GM21529 (cell line): ENCODE data around the gene ZNF154.
"Not testable (repeated sequence)": the region's sequence is repeated elsewhere in the genome, so short reads cannot be mapped to it uniquely, and the experiment has no call there.

Experiments
- ATAC-seq: cut with Tn5 transposase; IDR thresholded peaks from one replicate; pipeline ENCODE4 v1.9.1; 2021; ENCODE audit not compliant: unreplicated experiment

ZNF154 gene

DNA sequence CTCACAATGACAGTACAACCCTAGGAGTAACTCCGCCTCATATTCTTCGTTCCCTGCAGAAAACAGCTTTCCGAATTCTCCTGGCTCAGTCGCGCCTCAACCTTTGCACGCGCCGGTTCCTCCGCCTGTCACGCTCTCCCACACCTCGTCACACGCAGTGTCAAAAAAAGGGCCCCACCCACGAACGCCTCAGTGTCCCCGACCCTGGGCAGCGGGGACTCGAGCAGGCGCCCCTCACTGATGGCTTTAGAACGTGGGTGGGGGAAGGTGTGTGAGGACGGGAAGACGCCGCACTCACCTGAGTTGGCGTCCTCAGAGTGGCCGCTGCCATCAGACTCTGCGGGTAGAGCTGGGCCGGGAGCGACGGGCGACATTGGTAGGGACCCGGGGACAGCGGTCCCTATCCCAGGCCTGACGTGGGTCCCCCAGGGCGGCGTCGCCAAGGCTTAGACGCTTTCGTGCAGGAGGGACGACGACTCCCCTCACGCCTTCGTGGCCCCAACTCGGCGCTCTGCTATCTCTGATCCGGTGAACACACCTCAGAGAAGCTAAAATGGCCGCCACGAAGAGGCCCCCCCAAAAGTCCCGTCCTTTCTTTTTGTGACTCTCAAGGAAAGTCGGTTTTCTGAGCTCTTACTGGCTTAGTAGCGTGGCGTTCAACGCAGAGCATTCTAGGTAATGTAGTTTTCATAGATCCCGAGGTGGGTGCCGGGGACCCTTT, at the start of gene ZNF154:
TSS of gene ZNF154 (minus strand) at position 564 of the 721 bp plus-strand sequence. CDS start at position 331, 233 bp downstream.
- no peak for ATAC-seq

DNA sequence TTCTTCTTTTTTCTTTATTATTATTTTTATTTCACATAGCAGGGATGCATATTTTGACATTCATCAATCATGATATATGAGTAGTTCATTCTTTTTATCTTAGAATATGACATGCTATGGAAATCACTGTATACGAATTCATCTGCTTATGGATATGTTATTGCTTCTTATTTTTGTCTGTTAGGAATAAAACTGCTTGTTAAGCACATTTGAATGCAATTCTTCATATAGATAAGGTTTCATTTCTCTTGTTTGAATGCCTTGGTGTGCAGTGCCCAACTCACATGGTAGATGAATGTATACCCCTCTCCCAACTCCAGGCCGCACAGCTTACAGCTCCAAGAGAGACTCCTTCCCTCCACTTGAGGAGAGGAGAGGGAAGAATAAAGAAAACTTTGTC, 48.9 kb upstream of the ZNF154 start:
- ATAC-seq, result no peak

DNA sequence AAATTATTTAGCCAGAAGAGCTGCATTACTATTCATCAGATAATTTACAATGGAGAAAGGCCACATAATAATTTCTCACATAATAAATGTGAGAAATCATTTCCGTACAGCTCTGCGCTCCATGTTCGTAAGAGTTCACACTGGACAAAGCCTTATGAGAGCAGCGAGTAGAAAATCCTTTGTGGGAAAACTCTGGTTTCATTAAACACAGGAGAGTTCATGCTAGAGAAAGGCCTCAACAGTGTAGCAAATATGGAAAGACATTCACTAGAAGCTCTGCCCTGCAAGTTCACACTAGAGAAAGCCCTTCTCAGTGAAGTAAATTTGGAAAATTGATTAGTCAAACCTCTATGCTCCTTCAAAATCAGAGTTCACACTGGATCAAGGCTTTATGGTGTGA, 46.0 kb upstream of the ZNF154 start:
- no peak for ATAC-seq

DNA sequence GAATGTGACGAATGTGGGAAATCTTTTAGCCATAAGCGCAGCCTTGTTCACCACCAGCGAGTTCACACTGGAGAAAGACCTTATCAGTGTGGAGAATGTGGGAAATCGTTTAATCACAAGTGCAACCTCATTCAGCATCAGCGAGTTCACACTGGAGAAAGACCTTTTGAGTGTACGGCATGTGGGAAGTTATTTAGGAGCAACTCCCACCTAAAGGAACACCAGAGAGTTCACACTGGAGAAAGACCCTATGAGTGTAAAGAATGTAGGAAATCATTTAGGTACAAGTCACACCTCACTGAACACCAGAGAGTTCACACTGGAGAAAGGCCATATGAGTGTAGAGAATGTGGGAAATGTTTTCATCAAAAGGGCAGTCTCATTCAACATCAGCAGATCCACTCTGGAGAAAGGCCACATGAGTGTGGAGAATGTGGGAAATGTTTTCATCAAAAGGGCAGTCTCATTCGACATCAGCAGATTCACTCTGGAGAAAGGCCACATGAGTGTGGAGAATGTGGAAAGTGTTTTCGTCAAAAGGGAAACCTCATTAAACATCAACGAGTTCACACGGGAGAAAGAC, 45.2 kb upstream of the ZNF154 start:
- ATAC-seq, result no peak

DNA sequence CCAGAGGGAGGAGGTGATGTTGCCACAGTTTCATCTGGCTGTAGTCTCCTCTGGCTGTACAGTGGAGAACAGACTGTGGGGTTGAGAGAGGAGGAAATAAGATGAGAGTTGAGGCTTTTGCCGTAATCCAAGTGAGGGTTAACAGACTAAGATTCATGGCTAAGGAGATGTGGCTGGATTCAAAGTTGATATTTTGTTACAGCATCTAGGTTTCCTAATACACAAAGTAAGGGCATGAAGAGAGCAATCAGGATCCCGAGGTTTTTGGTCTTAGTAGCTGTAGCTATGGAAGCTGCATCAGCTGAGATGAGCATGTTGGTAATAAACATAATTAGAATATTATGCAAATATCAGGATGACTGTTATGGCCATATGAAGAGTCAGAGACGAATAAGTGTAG, 39.0 kb upstream of the ZNF154 start:
- no peak for ATAC-seq

DNA sequence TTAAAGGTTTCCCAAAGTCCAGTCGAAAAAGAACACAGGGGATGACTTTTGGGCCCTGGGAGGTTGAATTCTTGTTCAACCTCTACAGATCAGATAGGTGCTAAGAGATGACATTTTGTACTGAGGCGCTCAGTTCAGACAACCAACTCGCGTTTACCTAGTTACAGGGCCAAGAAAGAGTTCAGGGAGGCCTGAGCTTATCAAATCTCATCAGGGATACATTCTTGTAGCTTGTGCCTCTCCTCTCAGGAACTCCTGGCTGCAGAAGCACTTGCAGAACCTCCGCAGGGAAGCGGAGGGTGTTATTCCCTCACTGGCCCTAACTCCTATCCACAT, 38.4 kb upstream of the ZNF154 start:
- no peak for ATAC-seq

DNA sequence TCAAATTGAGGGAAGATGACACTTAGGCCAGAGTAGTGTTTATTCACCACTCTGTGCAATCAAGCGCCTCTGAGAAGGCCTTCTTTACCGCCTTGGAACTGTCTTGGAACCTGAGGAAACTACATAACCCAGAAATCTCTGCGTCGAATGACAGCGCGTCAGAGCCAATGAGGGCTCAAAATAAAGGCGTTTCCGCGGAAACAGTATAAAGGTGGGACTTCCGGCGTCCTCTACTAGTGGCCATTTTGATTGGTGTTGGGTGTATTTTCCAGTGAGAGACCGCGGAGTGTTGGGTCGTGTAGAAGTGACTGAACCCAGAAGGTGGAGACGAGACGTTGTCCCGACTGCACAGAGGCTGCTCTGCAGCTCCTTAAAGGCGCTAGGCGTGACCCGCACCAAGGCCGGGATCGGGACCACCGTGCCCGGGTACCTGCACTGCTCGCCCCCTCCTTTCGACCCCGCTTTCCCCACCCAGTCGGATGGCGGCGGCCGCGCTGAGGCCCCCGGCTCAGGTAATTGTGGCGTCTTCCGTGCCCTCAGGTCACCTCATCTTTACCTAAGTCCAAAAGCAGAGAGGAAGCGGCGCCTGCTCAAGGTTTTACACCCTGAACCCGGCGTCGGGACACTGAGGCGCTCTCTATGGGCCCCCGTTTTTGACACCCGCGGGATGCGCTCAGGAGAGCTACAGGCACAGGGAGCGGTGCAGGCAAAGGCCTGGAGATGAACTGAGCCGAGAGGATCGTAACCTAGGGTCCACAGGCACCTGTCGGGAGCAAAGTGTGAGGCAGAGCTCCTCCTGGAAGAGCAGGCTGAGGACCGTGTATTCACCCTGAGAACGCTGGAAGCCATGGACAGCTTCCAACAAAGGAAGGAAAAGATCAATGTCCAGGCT, 37.8 kb upstream of the ZNF154 start, which contains the start of gene ZNF776:
TSS of gene ZNF776 (plus strand) at position 236 of the 892 bp plus-strand sequence. CDS start at position 480, 244 bp downstream.
- ATAC-seq, result peak; percentile 98

DNA sequence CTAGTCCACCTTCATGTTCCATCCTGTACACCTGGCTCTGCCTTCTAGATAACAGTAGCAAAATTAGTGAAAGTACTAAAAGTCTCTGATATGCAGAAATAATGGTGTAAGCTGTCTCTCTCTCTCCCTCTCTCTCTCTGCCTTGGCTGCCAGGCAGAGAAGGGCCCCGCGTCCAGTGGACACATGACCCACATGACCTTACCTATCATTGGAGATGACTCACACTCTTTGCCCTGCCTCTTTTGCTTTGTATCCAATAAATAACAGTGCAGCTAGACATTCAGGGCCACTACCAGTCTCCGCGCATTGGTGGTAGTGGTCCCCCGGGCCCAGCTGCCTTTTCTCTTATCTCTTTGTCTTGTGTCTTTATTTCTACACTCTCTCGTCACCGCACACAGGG, 29.8 kb upstream of the ZNF154 start:
- ATAC-seq, result not testable (repeated sequence)

DNA sequence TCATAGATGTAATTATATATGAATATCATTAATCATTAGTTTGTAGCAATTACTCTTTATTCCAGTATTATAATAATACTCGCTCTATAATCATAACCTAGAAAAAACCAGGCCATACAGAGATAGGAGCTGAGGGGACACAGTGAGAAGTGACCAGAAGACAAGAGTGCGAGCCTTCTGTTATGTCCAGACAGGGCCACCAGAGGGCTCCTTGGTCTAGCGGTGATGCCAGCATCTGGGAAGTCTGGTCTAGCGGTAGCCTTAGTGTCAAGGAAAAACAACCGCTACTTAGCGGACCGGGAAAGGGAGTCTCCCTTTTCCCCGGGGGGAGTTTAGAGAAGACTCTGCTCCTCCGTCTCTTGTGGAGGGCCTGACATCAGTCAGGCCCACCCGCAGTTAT, 29.3 kb upstream of the ZNF154 start:
- not testable (repeated sequence) for ATAC-seq

DNA sequence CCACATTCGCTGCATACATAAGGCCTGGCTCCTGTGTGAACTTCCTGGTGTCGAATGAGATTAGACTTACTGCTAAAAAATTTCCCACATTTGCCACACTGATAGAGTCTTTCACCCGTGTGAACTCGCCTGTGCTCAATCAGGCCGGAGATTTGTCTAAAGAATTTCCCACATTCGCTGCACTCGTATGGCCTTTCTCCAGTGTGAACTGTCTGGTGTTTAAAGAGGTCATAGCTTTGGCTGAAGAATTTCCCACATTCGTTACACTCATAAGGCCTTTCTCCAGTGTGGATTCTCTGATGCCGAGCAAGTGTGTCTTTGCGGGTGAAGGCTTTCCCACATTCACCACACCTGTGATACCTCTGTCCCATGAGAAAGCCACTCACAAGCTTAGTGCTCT, 11.9 kb upstream of the ZNF154 start:
- ATAC-seq, result no peak

DNA sequence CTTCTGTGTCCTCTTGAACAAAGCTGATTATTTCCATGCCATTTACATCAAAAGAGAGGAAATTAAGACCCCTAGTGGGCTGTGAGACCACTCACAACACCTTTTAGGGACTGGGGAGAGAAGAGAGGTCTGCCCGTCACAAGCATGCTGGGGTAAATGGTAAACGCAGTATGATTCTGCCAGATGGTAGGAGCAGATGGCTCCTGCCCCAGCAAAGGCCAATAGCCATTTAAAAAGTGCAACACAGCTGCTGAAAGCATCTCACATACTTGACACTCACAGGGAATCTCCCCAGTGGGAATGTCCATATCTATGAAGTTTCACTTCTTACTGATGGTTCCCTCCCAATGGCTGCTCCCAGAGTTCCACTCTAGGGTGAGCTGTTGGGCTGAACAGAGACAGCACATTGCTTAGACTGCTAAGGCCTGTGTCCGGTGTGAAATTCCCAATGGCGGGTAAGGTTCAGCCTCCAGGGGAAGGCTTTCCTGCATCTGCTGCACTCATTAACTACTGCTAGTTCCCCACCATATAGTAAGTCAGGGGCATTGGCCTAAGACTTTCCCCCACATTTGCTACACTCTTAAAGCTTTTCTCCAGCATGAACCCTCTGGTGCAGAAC, 11.0 kb upstream of the ZNF154 start:
- no peak for ATAC-seq

DNA sequence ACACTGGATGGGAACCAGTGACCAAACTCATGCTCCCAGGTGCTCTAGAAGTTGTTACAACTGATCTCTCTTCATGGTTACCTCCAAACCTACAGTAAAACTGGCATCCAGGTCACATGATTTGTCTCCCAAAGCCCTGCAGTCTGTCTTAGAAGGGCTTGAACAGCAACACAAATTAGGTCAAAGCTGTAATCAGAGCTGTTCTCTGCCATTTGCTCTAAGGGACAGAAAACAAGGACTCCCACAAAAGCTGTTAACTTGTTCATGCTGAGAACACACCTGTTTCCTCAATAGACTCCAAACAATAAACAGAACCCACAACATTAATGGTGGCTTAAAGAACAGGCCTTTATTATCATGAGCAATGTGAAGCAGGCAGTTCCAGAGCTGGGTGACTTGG, 10.4 kb upstream of the ZNF154 start:
- ATAC-seq, result no peak

DNA sequence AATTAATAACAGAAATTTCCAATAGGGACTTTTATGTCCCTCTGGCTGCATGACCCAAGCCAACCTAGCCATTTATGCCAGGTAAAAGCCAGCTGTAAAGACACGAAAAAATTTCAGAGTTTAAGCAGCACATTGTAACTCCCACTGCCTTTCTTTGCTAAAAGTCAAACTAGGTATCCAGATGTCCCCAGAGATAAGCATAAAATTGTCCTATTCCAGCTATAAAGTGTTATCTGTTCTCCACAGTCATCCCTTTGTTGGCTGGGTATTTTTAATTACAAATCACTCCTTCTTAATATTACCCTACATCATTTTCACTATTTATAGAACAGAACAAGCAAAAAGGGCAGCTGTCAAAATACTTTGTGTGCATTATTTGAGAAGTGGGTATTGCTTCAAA, 3.2 kb upstream of the ZNF154 start:
- no peak for ATAC-seq

DNA sequence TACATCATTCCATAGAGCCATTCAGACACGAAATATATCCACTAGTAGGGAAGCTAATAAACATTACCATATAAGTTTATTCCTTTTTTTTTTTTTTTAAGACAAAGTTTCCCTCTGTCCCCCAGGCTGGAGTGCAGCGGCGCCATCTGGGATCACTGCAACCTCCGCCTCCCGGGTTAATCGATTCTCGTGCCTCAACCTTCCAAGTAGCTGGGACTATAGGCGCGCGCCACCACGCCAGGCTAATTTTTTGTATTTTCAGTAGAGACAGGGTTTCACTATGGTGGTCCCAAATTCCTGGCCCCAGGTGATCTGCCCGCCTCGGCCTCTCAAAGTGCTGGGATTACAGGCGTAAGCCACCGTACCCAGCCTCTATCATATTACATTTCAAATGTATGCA, 612 bp upstream of the ZNF154 start:
- ATAC-seq, result no peak

DNA sequence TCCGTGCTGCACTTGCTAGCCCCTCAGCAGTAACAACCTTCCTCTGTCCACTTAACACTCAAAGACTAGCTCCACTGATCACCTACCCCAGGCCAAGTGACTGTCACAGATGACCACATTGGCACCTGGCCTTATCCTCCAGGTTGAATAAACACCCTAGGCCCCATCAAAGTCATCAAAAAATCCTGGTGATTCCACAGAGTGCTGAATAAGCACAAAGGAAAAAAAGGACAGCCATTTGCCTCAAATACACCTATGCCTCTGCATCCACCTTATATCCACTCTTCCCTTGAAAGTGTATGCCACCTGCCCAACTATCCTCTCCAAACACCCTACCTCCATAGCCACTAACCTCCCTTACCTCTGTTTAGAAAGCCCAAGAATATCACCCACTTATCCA, 2.7 kb downstream of the ZNF154 start:
- no peak for ATAC-seq

DNA sequence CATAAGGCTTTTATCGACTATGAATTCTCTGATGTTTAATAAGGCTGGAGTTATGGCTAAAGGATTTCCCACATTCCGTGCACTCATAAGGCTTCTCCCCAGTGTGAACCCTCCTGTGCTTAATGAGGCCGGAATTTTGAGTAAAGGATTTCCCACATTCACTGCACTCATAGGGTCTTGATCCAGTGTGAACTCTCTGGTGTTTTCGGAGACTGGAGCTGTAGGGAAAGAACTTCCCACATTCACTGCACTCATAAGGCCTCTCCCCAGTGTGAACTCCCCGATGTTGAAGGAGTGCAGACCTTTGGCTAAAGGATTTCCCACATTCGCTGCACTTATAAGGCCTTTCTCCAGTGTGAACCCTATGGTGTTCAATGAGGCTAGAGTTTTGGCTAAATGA, 7.4 kb downstream of the ZNF154 start:
- ATAC-seq, result no peak

DNA sequence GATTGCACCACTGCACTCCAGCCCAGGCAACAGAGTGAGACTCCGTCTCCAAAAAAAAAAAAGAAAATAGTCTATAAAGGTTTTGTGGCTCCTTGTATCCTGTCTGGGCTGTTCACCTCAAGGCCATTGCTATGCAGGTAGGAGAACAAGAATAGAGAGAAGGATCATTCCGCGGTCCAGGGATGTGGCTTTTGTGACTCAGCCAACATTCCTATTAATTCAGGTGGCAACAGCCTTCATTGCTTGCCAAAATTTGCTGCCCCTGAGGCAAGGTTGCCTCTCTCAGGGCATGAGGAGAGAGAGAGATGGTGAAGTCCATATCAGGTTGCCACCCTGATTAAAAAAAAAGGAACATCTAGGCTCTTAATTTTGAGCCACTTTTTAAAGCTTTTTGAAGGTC, 19.3 kb downstream of the ZNF154 start:
- no peak for ATAC-seq

DNA sequence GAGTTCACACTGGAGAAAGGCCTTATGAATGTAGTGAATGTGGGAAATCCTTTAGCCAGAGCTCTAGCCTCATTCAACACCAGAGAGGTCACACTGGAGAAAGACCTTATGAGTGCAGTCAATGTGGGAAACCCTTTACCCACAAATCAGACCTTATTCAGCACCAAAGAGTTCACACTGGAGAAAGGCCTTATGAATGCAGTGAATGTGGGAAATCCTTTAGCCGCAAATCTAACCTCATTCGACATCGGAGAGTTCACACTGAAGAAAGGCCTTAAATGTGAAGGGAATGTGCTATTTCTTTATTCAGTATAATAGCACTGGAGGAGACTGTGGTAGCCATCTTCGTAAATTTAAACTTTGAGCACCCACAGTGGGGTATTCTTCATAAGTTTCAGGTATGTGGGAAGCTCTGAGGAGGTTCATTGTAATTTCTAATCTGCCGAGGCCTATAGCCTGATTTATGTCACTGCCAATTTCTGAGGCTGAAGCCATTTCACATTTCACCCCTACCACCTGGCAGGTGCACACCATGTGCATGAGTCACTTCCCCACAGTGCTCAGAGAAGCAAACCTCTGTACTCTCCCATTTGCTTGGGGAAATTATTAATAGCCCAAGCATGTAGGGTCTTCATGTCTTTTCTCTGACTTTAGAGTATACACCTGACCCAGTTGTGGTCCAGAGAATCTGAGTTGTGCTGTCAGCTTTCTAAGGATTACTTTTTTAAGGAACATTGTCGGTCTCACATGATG, 20.8 kb downstream of the ZNF154 start:
- ATAC-seq, result no peak

DNA sequence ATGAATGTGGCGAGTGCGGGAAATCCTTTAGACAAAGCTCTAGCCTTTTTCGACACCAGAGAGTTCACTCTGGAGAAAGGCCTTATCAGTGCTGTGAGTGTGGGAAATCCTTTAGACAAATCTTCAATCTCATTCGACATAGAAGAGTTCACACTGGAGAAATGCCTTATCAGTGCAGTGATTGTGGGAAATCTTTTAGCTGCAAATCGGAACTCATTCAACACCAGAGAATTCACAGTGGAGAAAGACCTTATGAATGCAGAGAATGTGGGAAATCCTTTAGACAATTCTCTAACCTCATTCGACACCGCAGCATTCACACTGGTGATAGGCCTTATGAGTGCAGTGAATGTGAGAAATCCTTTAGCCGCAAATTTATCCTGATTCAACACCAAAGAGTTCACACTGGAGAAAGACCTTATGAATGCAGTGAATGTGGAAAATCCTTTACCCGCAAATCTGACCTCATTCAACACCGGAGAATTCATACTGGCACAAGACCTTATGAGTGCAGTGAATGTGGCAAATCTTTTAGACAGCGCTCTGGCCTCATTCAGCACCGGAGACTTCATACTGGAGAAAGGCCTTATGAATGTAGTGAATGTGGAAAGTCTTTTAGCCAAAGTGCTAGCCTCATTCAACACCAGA, 21.5 kb downstream of the ZNF154 start:
- ATAC-seq, result no peak

DNA sequence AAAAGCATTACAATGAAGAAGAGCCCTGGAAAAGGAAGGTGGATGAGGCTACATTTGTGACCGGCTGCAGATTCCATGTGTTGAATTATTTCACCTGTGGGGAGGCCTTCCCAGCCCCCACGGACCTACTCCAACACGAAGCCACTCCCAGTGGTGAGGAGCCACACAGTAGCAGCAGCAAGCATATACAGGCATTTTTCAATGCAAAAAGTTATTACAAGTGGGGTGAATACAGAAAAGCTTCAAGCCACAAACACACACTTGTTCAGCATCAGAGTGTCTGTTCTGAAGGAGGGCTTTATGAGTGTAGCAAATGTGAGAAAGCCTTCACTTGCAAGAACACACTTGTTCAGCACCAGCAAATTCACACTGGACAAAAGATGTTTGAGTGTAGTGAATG, 22.3 kb downstream of the ZNF154 start:
- no peak for ATAC-seq
